ENCODE measurements around the gene FKBP15. TPM values are rescaled to one million over a fixed set of nuclear protein-coding genes. Genes with fewer than 3 reads are reported as not detected.

Gene FKBP15
- total and polyA plus RNA-seq, 2 experiments from 2014 or later, result 7.9 to 14.9 TPM

DNA sequence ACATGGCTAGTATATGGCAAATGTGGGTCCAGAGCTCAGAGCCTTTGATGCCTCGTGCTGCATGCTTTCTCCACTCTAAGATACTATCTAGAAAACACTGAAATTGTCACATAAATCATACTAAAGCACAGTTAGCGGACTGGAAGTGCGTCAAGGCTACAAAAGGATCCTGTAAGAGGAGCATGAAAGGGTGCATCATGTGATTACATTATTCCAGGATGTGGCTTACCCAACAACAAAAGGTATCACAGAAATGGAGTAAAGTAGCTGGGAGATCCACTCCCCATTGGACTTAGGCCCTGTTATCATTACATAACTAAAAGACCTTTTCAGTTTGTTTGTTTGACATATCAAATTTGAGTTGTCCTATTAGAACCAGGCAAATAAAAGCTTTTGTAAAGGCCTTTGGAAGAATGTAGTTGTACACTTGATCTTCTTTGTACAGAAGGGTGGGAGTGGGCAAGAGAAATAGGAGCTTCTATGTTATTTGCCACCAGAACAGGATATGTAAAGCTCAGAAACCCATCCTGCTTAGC, 7.1 kb upstream of the FKBP15 start (continued):
- TF ChIP-seq REST (IDR thresholded peaks at IDR 0.05; ENCODE audit: unreplicated experiment), result no peak

DNA sequence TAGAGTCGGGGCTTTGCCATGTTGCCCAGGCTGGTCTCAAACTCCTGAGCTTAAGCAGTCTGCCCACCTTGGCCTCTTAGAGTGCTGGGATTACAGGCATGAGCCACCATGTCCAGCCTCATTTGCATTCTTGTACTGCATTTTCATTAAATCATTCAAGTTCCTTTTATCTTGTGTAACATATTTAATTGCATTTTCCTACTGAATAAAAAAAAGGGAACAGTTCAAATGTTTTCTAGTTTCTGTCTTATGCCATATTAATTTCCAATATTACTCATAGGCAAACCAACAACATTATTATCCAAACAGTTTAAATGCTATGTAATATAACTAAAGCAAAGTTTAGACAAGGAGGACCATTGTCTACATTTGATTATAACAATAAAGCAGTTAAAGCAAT, 6.4 kb upstream of the FKBP15 start:
- H3K4me1 ChIP-seq (ENCODE audit: insufficient read depth), result peaks cover 1% of the 10 kb centered on the region; the same call in 1 of the 2 replicates
- H4K20me1 ChIP-seq (replicated peaks; ENCODE audit: insufficient read depth), result peaks cover 4% of the 10 kb centered on the region
- H3K4me3 ChIP-seq, result no peak overlapping the region
- no peaks in the 10 kb centered on the region for H3K27me3 ChIP-seq (ENCODE audit: insufficient read depth)
- no peak for TF ChIP-seq ZNF331 (CRISPR knock-in tag; IDR thresholded peaks at IDR 0.05; ENCODE audit: low read depth)
- Mint-ChIP-seq H3K36me3 (ENCODE audit: low read depth) (no peaks in the 10 kb centered on the region), H3K9me3 (no peaks in the 10 kb centered on the region), H3K4me1 (peaks cover 4% of the 10 kb centered on the region; the same call in 2 of the 3 replicates), H3K27ac (no peak overlapping the region), H3K4me3 (no peak overlapping the region), H3K27me3 (ENCODE audit: insufficient read depth, low read depth, poor library complexity) (no peaks in the 10 kb centered on the region)
- no peaks in the 10 kb centered on the region for H3K36me3 ChIP-seq (ENCODE audit: insufficient read depth)
- no peak for ATAC-seq
- no peaks in the 10 kb centered on the region for H3F3A ChIP-seq (replicated peaks; ENCODE audit: low read depth)
- no peak overlapping the region for H3K27ac ChIP-seq (ENCODE audit: low read depth)
- DNase-seq (ENCODE audit: low spot score), result no peak
- H3K79me2 ChIP-seq (replicated peaks; ENCODE audit: insufficient read depth), result peaks cover 25% of the 10 kb centered on the region
- no peak overlapping the region for H3K4me2 ChIP-seq
- no peak overlapping the region for H2AFZ ChIP-seq
- H3K9me2 ChIP-seq (ENCODE audit: insufficient read depth), result no peaks in the 10 kb centered on the region

- no peak for TF ChIP-seq CREB1 (CRISPR knock-in tag; IDR thresholded peaks at IDR 0.05; ENCODE audit: low read depth)
- TF ChIP-seq, protein P1, sequence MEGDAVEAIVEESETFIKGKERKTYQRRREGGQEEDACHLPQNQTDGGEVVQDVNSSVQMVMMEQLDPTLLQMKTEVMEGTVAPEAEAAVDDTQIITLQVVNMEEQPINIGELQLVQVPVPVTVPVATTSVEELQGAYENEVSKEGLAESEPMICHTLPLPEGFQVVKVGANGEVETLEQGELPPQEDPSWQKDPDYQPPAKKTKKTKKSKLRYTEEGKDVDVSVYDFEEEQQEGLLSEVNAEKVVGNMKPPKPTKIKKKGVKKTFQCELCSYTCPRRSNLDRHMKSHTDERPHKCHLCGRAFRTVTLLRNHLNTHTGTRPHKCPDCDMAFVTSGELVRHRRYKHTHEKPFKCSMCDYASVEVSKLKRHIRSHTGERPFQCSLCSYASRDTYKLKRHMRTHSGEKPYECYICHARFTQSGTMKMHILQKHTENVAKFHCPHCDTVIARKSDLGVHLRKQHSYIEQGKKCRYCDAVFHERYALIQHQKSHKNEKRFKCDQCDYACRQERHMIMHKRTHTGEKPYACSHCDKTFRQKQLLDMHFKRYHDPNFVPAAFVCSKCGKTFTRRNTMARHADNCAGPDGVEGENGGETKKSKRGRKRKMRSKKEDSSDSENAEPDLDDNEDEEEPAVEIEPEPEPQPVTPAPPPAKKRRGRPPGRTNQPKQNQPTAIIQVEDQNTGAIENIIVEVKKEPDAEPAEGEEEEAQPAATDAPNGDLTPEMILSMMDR (conservative IDR thresholded peaks at IDR 0.05; ENCODE audit: low read depth in 2 of 2), result no peak
- TF ChIP-seq ZNF331 (CRISPR knock-in tag; IDR thresholded peaks at IDR 0.05; ENCODE audit: low read depth), result no peak
- TF ChIP-seq EZH2phosphoT487 (IDR thresholded peaks at IDR 0.05; ENCODE audit: unreplicated experiment), result no peak
- TF ChIP-seq REST (IDR thresholded peaks at IDR 0.05; ENCODE audit: unreplicated experiment), result no peak
- TF ChIP-seq EZH2 (IDR thresholded peaks at IDR 0.05; ENCODE audit: low read depth, unreplicated experiment), result no peak
- TF ChIP-seq JUNB (IDR thresholded peaks at IDR 0.05; ENCODE audit: unreplicated experiment), result no peak
- no peak for TF ChIP-seq ETS1 (IDR thresholded peaks at IDR 0.05)
- Mint-ChIP-seq H3K4me3 (no peak overlapping the region), H3K27me3 (ENCODE audit: insufficient read depth, low read depth, poor library complexity) (peaks cover 9% of the 10 kb centered on the region), H3K27ac (no peak overlapping the region), H3K9me3 (no peaks in the 10 kb centered on the region), H3K36me3 (ENCODE audit: low read depth) (no peaks in the 10 kb centered on the region; the same call in 2 of the 3 replicates), H3K4me1 (peaks cover 15% of the 10 kb centered on the region)
- Histone ChIP-seq H3K27ac (ENCODE audit: low read depth) (no peak overlapping the region), H3K4me3 (no peak overlapping the region), H3K9me2 (ENCODE audit: insufficient read depth) (no peaks in the 10 kb centered on the region), H3K36me3 (ENCODE audit: insufficient read depth) (no peaks in the 10 kb centered on the region), H3K4me2 (no peak overlapping the region), H3K27me3 (ENCODE audit: insufficient read depth) (no peaks in the 10 kb centered on the region), H3K4me1 (ENCODE audit: insufficient read depth) (peaks cover 9% of the 10 kb centered on the region; the same call in 1 of the 2 replicates), H2AFZ (no peak overlapping the region), H3F3A (replicated peaks; ENCODE audit: low read depth) (no peaks in the 10 kb centered on the region), H3K79me2 (replicated peaks; ENCODE audit: insufficient read depth) (peaks cover 51% of the 10 kb centered on the region), H4K20me1 (replicated peaks; ENCODE audit: insufficient read depth) (0 out of 2 replicates have a peak, but pooled peaks cover 4% of the 10 kb centered on the region)
- DNase-seq (ENCODE audit: low spot score) (no peak), ATAC-seq (no peak)
These were observed 2.9 kb upstream of the FKBP15 start for GRCh38 chr9:113223963-113224362.

All from GM23338 (cell line).